Liver (tissue), 9 donors: Measurements from ENCODE around the gene PIAS1. TPM values are rescaled to one million over a fixed set of nuclear protein-coding genes. Genes with fewer than 3 reads are reported as not detected.

Source experiments
- DNase-seq: peaks from one replicate; pipeline ENCODE4 v3.0.0-alpha.2; 2017; ENCODE audit warnings: low spot score
- H3K27ac ChIP-seq, 2 donors: one replicate each; pipeline ENCODE4 v1.7.0; 2013; ENCODE audit warnings: inconsistent platforms in 2 of 2, low read length in 2 of 2, control low read depth in 1 of 2, low read depth in 1 of 2, mild to moderate bottlenecking in 1 of 2
- H3K27me3 ChIP-seq, 4 donors: one replicate each; pipeline versions ENCODE4 v1.6.1 to v1.7.0; 2013; ENCODE audit warnings: low read length in 3 of 4, inconsistent platforms in 1 of 4, mild to moderate bottlenecking in 1 of 4, moderate library complexity in 1 of 4; ENCODE audit not compliant: control insufficient read depth in 4 of 4, insufficient read depth in 4 of 4
- H3K36me3 ChIP-seq, 4 donors: one replicate each; pipeline versions ENCODE4 v1.6.1 to v1.7.0; 2013; ENCODE audit warnings: low read length in 3 of 4, mild to moderate bottlenecking in 3 of 4, low read depth in 1 of 4, moderate library complexity in 1 of 4; ENCODE audit not compliant: control insufficient read depth in 4 of 4, insufficient read depth in 3 of 4
- H3K4me1 ChIP-seq, 4 donors: one replicate each; pipeline versions ENCODE4 v1.6.1 to v1.7.0; 2013; ENCODE audit warnings: low read length in 3 of 4, mild to moderate bottlenecking in 3 of 4, moderate library complexity in 1 of 4; ENCODE audit not compliant: control insufficient read depth in 4 of 4, insufficient read depth in 4 of 4
- H3K4me3 ChIP-seq, 3 donors: one replicate each; pipeline versions ENCODE4 v1.6.1 to v1.7.0; 2013; ENCODE audit warnings: low read length in 3 of 3, control low read depth in 1 of 3, low read depth in 1 of 3, mild to moderate bottlenecking in 1 of 3
- H3K9ac ChIP-seq, 2 donors: one replicate each; pipeline ENCODE4 v1.7.0; 2013; ENCODE audit warnings: low read length in 2 of 2, mild to moderate bottlenecking in 2 of 2, moderate library complexity in 2 of 2, control low read depth in 1 of 2, low read depth in 1 of 2
- H3K9me3 ChIP-seq, 4 donors: one replicate each; pipeline versions ENCODE4 v1.6.1 to v1.7.0; 2013; ENCODE audit warnings: low read length in 3 of 4; ENCODE audit not compliant: control insufficient read depth in 4 of 4
- EGR1 ChIP-seq, 2 donors: IDR thresholded peaks; 2 replicates each; pipeline ENCODE4 v1.6.1; 2016 to 2018; ENCODE audit warnings: antibody characterized with exemption in 2 of 2, low read depth in 2 of 2
- FOXA1 ChIP-seq: IDR thresholded peaks from 2 replicates; pipeline ENCODE4 v1.6.1; 2016; ENCODE audit warnings: antibody characterized with exemption
- FOXA2 ChIP-seq: IDR thresholded peaks from 2 replicates; pipeline ENCODE4 v1.6.1; 2016; ENCODE audit warnings: antibody characterized with exemption
- GABPA ChIP-seq, 2 donors: IDR thresholded peaks in 1 of 2; conservative IDR thresholded peaks in 1 of 2; 2 replicates each; pipeline ENCODE4 v1.6.1; 2016; ENCODE audit warnings: antibody characterized with exemption in 2 of 2, mild to moderate bottlenecking in 1 of 2, moderate library complexity in 1 of 2
- HNF4A ChIP-seq, 2 donors: conservative IDR thresholded peaks; 2 replicates each; pipeline ENCODE4 v1.6.1; 2016; ENCODE audit warnings: antibody characterized with exemption in 2 of 2, mild to moderate bottlenecking in 2 of 2
- HNF4G ChIP-seq: IDR thresholded peaks from 2 replicates; pipeline ENCODE4 v1.6.1; 2016; ENCODE audit warnings: antibody characterized with exemption
- JUND ChIP-seq, 2 donors: IDR thresholded peaks; 2 replicates each; pipeline ENCODE4 v1.6.1; 2016; ENCODE audit warnings: antibody characterized with exemption in 2 of 2
- RXRA ChIP-seq, 2 donors: IDR thresholded peaks; 2 replicates each; pipeline ENCODE4 v1.6.1; 2017 to 2018; ENCODE audit warnings: antibody characterized with exemption in 2 of 2, mild to moderate bottlenecking in 1 of 2
- SP1 ChIP-seq: IDR thresholded peaks from 2 replicates; pipeline ENCODE4 v1.6.1; 2018; ENCODE audit warnings: antibody characterized with exemption, mild to moderate bottlenecking
- TAF1 ChIP-seq: conservative IDR thresholded peaks from 2 replicates; pipeline ENCODE4 v1.6.1; 2016; ENCODE audit warnings: antibody characterized with exemption, mild to moderate bottlenecking
- YY1 ChIP-seq: IDR thresholded peaks from 2 replicates; pipeline ENCODE4 v1.6.1; 2016; ENCODE audit warnings: antibody characterized with exemption, mild to moderate bottlenecking
- WGBS: extraction: QIAGEN DNeasy Blood & Tissue Kit; methylation state at CpG from one replicate; pipeline ENCODE4 v1.1.7; 2013; 5-methylcytosine and 5-hydroxymethylcytosine counted together
- polyA plus RNA-seq, 2 donors: library from polyadenylated mRNA; stranded (reverse) in 1 of 2; unstranded in 1 of 2; fragments of 200-250 nt in 1 of 2; fragments of >200 nt in 1 of 2; fragmentation: Nextera tagmentation in 1 of 2; extraction: Ambion mirVana in 1 of 2; gene quantifications; one replicate each; pipeline versions ENCODE4 v1.2.1 to v1.2.3, GENCODE V29; 2013 to 2015
- total RNA-seq, 2 donors: library from RNA; depleted of rRNA; stranded (reverse); fragments of >200 nt; gene quantifications; one replicate each; pipeline ENCODE4 v1.2.3, GENCODE V29; 2014
- TF ChIP-seq, protein P1 (sequence below): IDR thresholded peaks from 2 replicates; pipeline ENCODE4 v1.6.1; 2016; ENCODE audit warnings: antibody characterized with exemption
- TF ChIP-seq, protein P2 (sequence below): IDR thresholded peaks from 2 replicates; pipeline ENCODE4 v1.6.1; 2016; ENCODE audit warnings: antibody characterized with exemption, mild to moderate bottlenecking
- TF ChIP-seq, protein P3 (sequence below): IDR thresholded peaks from 2 replicates; pipeline ENCODE4 v1.6.1; 2016; ENCODE audit warnings: antibody characterized with exemption
- TF ChIP-seq, protein P4 (sequence below): fragments of 150-350 bp; IDR thresholded peaks from 2 replicates; pipeline ENCODE4 v1.5.1; 2017; ENCODE audit warnings: improper control_type of control experiment, low read depth, low read length; ENCODE audit not compliant: missing input control
- TF ChIP-seq, protein P5 (sequence below): IDR thresholded peaks from 2 replicates; pipeline ENCODE4 v1.6.1; 2016; ENCODE audit warnings: antibody characterized with exemption
- donor health status: healthy.
- donor health status: healthy.
- donor health status: healthy.
- donor health status: healthy.
- donor health status: healthy.

Gene PIAS1
- total and polyA plus RNA-seq, 4 donors = 5.6 to 18.8 (median 13.2) TPM

DNA sequence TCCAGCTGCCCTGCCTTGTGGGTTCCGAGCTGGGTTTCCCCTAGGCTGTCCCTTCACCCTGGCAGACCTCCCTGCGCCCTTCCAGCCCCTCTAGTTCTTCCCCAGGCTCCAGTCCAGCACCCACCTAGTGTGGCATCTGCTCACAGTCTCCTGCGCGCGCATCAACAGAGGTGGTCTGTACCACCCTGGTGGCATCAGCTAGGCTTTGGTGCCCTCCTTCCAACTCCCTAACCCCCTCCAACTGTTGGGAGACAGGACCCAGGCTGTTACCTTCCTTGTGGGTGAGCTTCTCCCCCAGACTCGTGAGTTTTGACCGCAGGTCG is 143.0 kb downstream of the PIAS1 start:
- Histone ChIP-seq H3K36me3 (peaks cover 2 to 4% (median 3%) of the 10 kb centered on the region in 4 donors), H3K27me3 (no peaks in the 10 kb centered on the region), H3K9me3 (no peaks in the 10 kb centered on the region), H3K4me1 (peaks cover 0 to 21% (median 9%) of the 10 kb centered on the region in 4 donors), H3K4me3 (no peak overlapping the region), H3K27ac (no peak overlapping the region), H3K9ac (no peak overlapping the region)
- 97% methylated on average over 8 of the region's 8 CpGs for WGBS
- no peak for DNase-seq
- TF ChIP-seq HNF4A (conservative IDR thresholded peaks at IDR 0.05) (no peak), GABPA (IDR thresholded peaks at IDR 0.05 in 1 of 2, conservative IDR thresholded peaks at IDR 0.05 in 1 of 2) (no peak), SP1 (no peak)
- TF ChIP-seq, protein P1, sequence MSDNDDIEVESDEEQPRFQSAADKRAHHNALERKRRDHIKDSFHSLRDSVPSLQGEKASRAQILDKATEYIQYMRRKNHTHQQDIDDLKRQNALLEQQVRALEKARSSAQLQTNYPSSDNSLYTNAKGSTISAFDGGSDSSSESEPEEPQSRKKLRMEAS = no peak

DNA sequence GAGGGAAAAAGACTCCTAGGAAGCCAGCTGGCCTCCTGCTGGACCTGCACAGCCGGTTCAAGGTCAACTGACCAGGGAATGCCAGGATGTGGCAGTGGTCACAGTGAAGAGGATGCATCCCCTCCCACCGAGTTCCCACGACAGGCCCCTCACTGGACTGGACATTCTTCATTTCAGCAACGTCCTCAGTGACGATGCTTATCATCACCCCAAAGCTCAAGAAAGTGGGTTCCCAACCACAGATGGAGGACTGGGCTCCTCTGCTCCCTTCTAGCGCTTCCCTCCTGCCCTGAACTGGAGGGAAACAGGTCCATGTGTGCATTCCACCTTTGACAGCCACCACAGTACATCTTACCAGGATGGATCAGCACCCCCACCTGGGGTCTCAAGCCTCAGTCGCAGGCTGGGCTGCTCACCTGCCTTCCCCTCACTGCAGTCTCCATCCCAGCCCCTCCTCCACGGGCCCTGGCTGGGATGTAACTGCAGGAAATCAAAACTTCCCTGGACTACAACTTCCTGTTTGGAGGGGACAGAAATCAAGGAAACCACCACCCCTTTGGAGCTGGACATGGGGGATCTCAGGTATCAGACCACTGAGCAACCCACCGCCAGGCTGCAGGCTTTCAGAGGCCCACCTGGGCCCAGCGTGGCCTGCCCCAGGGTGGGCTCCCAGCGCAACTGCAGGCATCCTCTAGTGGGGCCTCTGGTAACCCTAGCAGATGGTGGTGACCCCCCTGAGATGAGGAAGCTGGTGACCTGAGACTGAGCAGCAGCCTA is 143.7 kb downstream of the PIAS1 start:
- H3K27ac ChIP-seq = no peak overlapping the region
- H3K36me3 ChIP-seq = peaks cover 0 to 4% (median 1%) of the 10 kb centered on the region in 4 donors
- TF ChIP-seq, protein P2, sequence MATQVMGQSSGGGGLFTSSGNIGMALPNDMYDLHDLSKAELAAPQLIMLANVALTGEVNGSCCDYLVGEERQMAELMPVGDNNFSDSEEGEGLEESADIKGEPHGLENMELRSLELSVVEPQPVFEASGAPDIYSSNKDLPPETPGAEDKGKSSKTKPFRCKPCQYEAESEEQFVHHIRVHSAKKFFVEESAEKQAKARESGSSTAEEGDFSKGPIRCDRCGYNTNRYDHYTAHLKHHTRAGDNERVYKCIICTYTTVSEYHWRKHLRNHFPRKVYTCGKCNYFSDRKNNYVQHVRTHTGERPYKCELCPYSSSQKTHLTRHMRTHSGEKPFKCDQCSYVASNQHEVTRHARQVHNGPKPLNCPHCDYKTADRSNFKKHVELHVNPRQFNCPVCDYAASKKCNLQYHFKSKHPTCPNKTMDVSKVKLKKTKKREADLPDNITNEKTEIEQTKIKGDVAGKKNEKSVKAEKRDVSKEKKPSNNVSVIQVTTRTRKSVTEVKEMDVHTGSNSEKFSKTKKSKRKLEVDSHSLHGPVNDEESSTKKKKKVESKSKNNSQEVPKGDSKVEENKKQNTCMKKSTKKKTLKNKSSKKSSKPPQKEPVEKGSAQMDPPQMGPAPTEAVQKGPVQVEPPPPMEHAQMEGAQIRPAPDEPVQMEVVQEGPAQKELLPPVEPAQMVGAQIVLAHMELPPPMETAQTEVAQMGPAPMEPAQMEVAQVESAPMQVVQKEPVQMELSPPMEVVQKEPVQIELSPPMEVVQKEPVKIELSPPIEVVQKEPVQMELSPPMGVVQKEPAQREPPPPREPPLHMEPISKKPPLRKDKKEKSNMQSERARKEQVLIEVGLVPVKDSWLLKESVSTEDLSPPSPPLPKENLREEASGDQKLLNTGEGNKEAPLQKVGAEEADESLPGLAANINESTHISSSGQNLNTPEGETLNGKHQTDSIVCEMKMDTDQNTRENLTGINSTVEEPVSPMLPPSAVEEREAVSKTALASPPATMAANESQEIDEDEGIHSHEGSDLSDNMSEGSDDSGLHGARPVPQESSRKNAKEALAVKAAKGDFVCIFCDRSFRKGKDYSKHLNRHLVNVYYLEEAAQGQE = no peak
- TF ChIP-seq RXRA (IDR thresholded peaks at IDR 0.05) = no peak
- no peak for TF ChIP-seq HNF4G
- TF ChIP-seq, protein P3, sequence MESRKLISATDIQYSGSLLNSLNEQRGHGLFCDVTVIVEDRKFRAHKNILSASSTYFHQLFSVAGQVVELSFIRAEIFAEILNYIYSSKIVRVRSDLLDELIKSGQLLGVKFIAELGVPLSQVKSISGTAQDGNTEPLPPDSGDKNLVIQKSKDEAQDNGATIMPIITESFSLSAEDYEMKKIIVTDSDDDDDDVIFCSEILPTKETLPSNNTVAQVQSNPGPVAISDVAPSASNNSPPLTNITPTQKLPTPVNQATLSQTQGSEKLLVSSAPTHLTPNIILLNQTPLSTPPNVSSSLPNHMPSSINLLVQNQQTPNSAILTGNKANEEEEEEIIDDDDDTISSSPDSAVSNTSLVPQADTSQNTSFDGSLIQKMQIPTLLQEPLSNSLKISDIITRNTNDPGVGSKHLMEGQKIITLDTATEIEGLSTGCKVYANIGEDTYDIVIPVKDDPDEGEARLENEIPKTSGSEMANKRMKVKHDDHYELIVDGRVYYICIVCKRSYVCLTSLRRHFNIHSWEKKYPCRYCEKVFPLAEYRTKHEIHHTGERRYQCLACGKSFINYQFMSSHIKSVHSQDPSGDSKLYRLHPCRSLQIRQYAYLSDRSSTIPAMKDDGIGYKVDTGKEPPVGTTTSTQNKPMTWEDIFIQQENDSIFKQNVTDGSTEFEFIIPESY = no peak
- TF ChIP-seq, protein P1 = no peak
- TF ChIP-seq EGR1 (IDR thresholded peaks at IDR 0.05; ENCODE audit: low read depth in 2 of 2) = no peak
- TF ChIP-seq, protein P4, sequence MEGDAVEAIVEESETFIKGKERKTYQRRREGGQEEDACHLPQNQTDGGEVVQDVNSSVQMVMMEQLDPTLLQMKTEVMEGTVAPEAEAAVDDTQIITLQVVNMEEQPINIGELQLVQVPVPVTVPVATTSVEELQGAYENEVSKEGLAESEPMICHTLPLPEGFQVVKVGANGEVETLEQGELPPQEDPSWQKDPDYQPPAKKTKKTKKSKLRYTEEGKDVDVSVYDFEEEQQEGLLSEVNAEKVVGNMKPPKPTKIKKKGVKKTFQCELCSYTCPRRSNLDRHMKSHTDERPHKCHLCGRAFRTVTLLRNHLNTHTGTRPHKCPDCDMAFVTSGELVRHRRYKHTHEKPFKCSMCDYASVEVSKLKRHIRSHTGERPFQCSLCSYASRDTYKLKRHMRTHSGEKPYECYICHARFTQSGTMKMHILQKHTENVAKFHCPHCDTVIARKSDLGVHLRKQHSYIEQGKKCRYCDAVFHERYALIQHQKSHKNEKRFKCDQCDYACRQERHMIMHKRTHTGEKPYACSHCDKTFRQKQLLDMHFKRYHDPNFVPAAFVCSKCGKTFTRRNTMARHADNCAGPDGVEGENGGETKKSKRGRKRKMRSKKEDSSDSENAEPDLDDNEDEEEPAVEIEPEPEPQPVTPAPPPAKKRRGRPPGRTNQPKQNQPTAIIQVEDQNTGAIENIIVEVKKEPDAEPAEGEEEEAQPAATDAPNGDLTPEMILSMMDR = no peak
- TF ChIP-seq HNF4A (conservative IDR thresholded peaks at IDR 0.05) = no peak
- TF ChIP-seq, protein P5, sequence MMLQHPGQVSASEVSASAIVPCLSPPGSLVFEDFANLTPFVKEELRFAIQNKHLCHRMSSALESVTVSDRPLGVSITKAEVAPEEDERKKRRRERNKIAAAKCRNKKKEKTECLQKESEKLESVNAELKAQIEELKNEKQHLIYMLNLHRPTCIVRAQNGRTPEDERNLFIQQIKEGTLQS = no peak
- no peak for TF ChIP-seq GABPA (IDR thresholded peaks at IDR 0.05 in 1 of 2, conservative IDR thresholded peaks at IDR 0.05 in 1 of 2)
- no peak for TF ChIP-seq TAF1
- no peak for TF ChIP-seq JUND (IDR thresholded peaks at IDR 0.05)
- no peak for TF ChIP-seq SP1
- TF ChIP-seq YY1 = no peak
- no peak for TF ChIP-seq FOXA2
- TF ChIP-seq FOXA1 = no peak
- no peaks in the 10 kb centered on the region for H3K27me3 ChIP-seq
- H3K9ac ChIP-seq = no peak overlapping the region
- H3K4me1 ChIP-seq = peaks cover 0 to 18% (median 8%) of the 10 kb centered on the region in 4 donors
- WGBS = 88% methylated on average over 11 of the region's 11 CpGs
- no peak overlapping the region for H3K4me3 ChIP-seq
- DNase-seq = no peak
- no peaks in the 10 kb centered on the region for H3K9me3 ChIP-seq
